IMR-90 (cell line): ENCODE results near the gene OR5AP2. TPM values are rescaled to one million over a fixed set of nuclear protein-coding genes. Genes with fewer than 3 reads are reported as not detected.

Experiments
- ATAC-seq: fragments of 200-7000 bp; cut with Tn5 transposase; 2 replicates; pipeline ENCODE4 v1.9.1; 2020; ENCODE audit warnings: low read depth, mild to moderate bottlenecking, moderate library complexity
- BruUV-seq: library from RNA; stranded (reverse); fragments of 400-500 nt; replicated peaks from 2 replicates; lab custom pipeline; 2021; lab: Mats Ljungman, UMichigan
- CTCF ChIA-PET: fragments of 300-600 bp; formaldehyde crosslinking; extraction: SDS; loops from one replicate; lab custom pipeline; 2021; ENCODE audit warnings: antibody characterized with exemption; lab: Yijun Ruan, JAX
- POLR2A ChIA-PET: fragments of 300-600 bp; sonication (Branson Sonifier 250); formaldehyde crosslinking; loops from one replicate; lab custom pipeline; 2022; ENCODE audit warnings: antibody characterized with exemption; ENCODE audit not compliant: unreplicated experiment; lab: Charles Lee
- DNase-seq: peaks from one replicate; pipeline ENCODE4 v3.0.0; 2013
- H2AFZ ChIP-seq: replicated peaks from 2 replicates; pipeline ENCODE3; 2013; ENCODE audit warnings: low read length, mild to moderate bottlenecking; ENCODE audit not compliant: poor library complexity
- H2AK5ac ChIP-seq: 2 replicates; pipeline ENCODE4 v1.6.1; 2013; ENCODE audit warnings: low read depth, low read length, inconsistent platforms
- H2AK9ac ChIP-seq: replicated peaks from 2 replicates; pipeline ENCODE3; 2013; ENCODE audit warnings: mild to moderate bottlenecking, low read depth, low read length, moderate library complexity; ENCODE audit not compliant: poor library complexity
- H2BK120ac ChIP-seq: 2 replicates; pipeline ENCODE4 v1.6.1; 2013; ENCODE audit warnings: low read depth, low read length, inconsistent platforms
- H2BK15ac ChIP-seq: 3 replicates; pipeline ENCODE4 v1.6.1; 2013; ENCODE audit warnings: low read depth, low read length, inconsistent platforms
- H2BK20ac ChIP-seq: 2 replicates; pipeline ENCODE4 v1.6.1; 2013; ENCODE audit warnings: low read depth, mild to moderate bottlenecking, inconsistent platforms, low read length, moderate library complexity
- H2BK5ac ChIP-seq: 2 replicates; pipeline ENCODE4 v1.6.1; 2013; ENCODE audit warnings: mild to moderate bottlenecking, low read depth, low read length, inconsistent platforms; ENCODE audit not compliant: poor library complexity, severe bottlenecking
- H3K14ac ChIP-seq: replicated peaks from 2 replicates; pipeline ENCODE4 v1.6.1; 2013; ENCODE audit warnings: low read depth, low read length, inconsistent platforms
- H3K18ac ChIP-seq: 2 replicates; pipeline ENCODE4 v1.6.1; 2013; ENCODE audit warnings: low read depth, low read length, control low read depth
- H3K23ac ChIP-seq: 2 replicates; pipeline ENCODE4 v1.6.1; 2013; ENCODE audit warnings: low read depth, low read length, inconsistent platforms
- H3K27ac ChIP-seq: 2 replicates; pipeline ENCODE4 v1.5.1; 2013; ENCODE audit warnings: mild to moderate bottlenecking, control low read depth, low read length; ENCODE audit not compliant: insufficient read depth
- H3K27me3 ChIP-seq: 2 replicates; pipeline ENCODE4 v1.6.1; 2013; ENCODE audit warnings: low read length; ENCODE audit not compliant: control insufficient read depth, insufficient read depth
- H3K36me3 ChIP-seq: 2 replicates; pipeline ENCODE4 v1.6.1; 2013; ENCODE audit warnings: low read length, mixed read lengths; ENCODE audit not compliant: control insufficient read depth, insufficient read depth
- H3K4ac ChIP-seq: 2 replicates; pipeline ENCODE4 v1.6.1; 2013; ENCODE audit warnings: low read depth, low read length, inconsistent platforms
- H3K4me1 ChIP-seq: 2 replicates; pipeline ENCODE4 v1.6.1; 2013; ENCODE audit warnings: low read length, mixed read lengths; ENCODE audit not compliant: control insufficient read depth, insufficient read depth
- H3K4me2 ChIP-seq: 2 replicates; pipeline ENCODE4 v1.6.1; 2013; ENCODE audit warnings: low read depth, mild to moderate bottlenecking, control low read depth, low read length, moderate library complexity
- H3K4me3 ChIP-seq: 2 replicates; pipeline ENCODE4 v1.5.1; 2013; ENCODE audit warnings: low read depth, mild to moderate bottlenecking, control low read depth, low read length, moderate library complexity; ENCODE audit not compliant: insufficient read depth
- H3K56ac ChIP-seq: 2 replicates; pipeline ENCODE4 v1.6.1; 2013; ENCODE audit warnings: low read length, inconsistent platforms; ENCODE audit not compliant: insufficient read depth; ENCODE audit errors: extremely low read depth
- H3K79me1 ChIP-seq, 2 experiments: 2 replicates each; pipeline ENCODE4 v1.6.1; 2013; ENCODE audit warnings: low read length in 2 of 2, inconsistent platforms in 1 of 2, low read depth in 1 of 2
- H3K9ac ChIP-seq: 2 replicates; pipeline ENCODE4 v1.6.1; 2013; ENCODE audit warnings: low read depth, low read length, control low read depth
- H3K9me1 ChIP-seq: 2 replicates; pipeline ENCODE4 v1.6.1; 2013; ENCODE audit warnings: low read length, inconsistent platforms; ENCODE audit not compliant: insufficient read depth
- H3K9me3 ChIP-seq: 2 replicates; pipeline ENCODE4 v1.6.1; 2013; ENCODE audit warnings: low read length; ENCODE audit not compliant: control insufficient read depth, insufficient read depth
- H4K20me1 ChIP-seq: 2 replicates; pipeline ENCODE4 v1.6.1; 2013; ENCODE audit warnings: low read length, inconsistent platforms; ENCODE audit not compliant: insufficient read depth
- H4K5ac ChIP-seq: 2 replicates; pipeline ENCODE4 v1.6.1; 2013; ENCODE audit warnings: mild to moderate bottlenecking, low read depth, low read length, control low read depth
- H4K8ac ChIP-seq, 2 experiments: 2 replicates each; pipeline ENCODE4 v1.6.1; 2013; ENCODE audit warnings: low read depth in 2 of 2, low read length in 2 of 2, control low read depth in 1 of 2, inconsistent platforms in 1 of 2
- H4K91ac ChIP-seq: 2 replicates; pipeline ENCODE4 v1.6.1; 2013; ENCODE audit warnings: low read depth, low read length, inconsistent platforms; ENCODE audit not compliant: insufficient read depth
- FOS ChIP-seq: fragments of 150-350 bp; IDR thresholded peaks from 2 replicates; pipeline ENCODE4 v1.6.1; 2016; ENCODE audit warnings: low read depth, low read length
- NFE2L2 ChIP-seq: fragments of 150-350 bp; IDR thresholded peaks from 2 replicates; pipeline ENCODE4 v1.6.1; 2016; ENCODE audit warnings: low read depth, mild to moderate bottlenecking, low read length
- POLR2A ChIP-seq: IDR thresholded peaks from 2 replicates; pipeline ENCODE4 v1.6.1; 2012; ENCODE audit warnings: mild to moderate bottlenecking, low read depth, low read length
- RCOR1 ChIP-seq: IDR thresholded peaks from 2 replicates; pipeline ENCODE4 v1.6.1; 2012; ENCODE audit warnings: mild to moderate bottlenecking, low read length, improper control_type of control experiment; ENCODE audit not compliant: insufficient replicate concordance
- RFX5 ChIP-seq: IDR thresholded peaks from 2 replicates; pipeline ENCODE4 v1.8.0; 2012; ENCODE audit warnings: low read depth, mild to moderate bottlenecking, low read length, moderate library complexity
- SMC3 ChIP-seq: fragments of 150-350 bp; IDR thresholded peaks from 2 replicates; pipeline ENCODE4 v1.6.1; 2016; ENCODE audit warnings: low read depth, mild to moderate bottlenecking, antibody characterized with exemption, low read length, moderate library complexity
- WGBS, 2 experiments: methylation state at CpG; one replicate each; pipeline versions ENCODE4 v1.1.5 to v1.1.7; 2013; ENCODE audit warnings: missing lambda C conversion rate in 2 of 2; ENCODE audit not compliant: insufficient read length in 1 of 2; ENCODE audit errors: extremely low coverage in 2 of 2; 5-methylcytosine and 5-hydroxymethylcytosine counted together
- dilution Hi-C: fragments of 300-500 bp; cut with HindIII; formaldehyde crosslinking; loops from one replicate; pipeline ENCODE4 v1.14.3; 2018; ENCODE audit warnings: low sequenced_read_pairs; ENCODE audit not compliant: unreplicated experiment
- in situ Hi-C: fragments of 300-500 bp; cut with MboI; formaldehyde crosslinking; loops from 3 replicates; pipeline ENCODE4 v1.14.3; 2019; ENCODE audit warnings: low sequenced_read_pairs, inconsistent platforms, mixed read lengths
- intact Hi-C: fragments of 100-400 bp; cut with micrococcal nuclease; formaldehyde crosslinking; loops from 2 replicates; pipeline ENCODE4 v1.10.0; 2022
- polyA plus RNA-seq, 3 experiments: library from polyadenylated mRNA; depleted of rRNA; stranded (reverse); fragments of >200 nt; gene quantifications; 2 replicates each; pipeline ENCODE4 v1.2.3, GENCODE V29; 2012; ENCODE audit warnings: low replicate concordance in 1 of 3
- total RNA-seq: library from RNA; depleted of rRNA; stranded (reverse); fragments of >200 nt; gene quantifications from 2 replicates; pipeline ENCODE4 v1.2.3, GENCODE V29; 2012
- TF ChIP-seq, protein P1 (sequence below): conservative IDR thresholded peaks from 2 replicates; pipeline ENCODE4 v1.5.1; 2012; ENCODE audit warnings: mild to moderate bottlenecking, low read depth, low read length, improper control_type of control experiment

The OR5AP2 gene
- total and polyA plus RNA-seq, 2 of the 4 experiments (the other 2 are of a cell fraction): not detected

DNA sequence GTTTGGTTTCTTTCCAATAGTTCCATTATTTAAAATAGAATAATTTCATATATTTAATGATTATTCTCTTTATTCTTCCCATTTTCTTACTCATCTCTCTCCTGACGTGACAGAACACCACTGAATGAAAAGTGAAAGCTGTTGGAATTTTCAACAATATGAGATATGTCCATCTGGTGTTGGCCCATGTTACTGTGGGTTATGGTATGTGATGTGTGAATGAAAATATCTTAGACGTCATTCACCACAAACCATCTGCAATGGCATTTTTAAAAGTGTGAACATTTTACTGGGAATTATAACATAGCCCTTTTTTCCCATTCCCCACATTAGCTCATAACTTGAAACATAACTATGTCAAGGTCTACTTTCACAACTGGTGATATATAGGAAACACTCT lies 16.3 kb downstream of the OR5AP2 start:
- Histone ChIP-seq H2AK5ac (no peak overlapping the region), H4K5ac (no peak overlapping the region), H3K4me3 (no peak overlapping the region), H4K20me1 (no peaks in the 10 kb centered on the region), H3K4ac (no peak overlapping the region), H3K27ac (no peak overlapping the region), H3K9ac (no peak overlapping the region), H3K56ac (no peak overlapping the region), H4K91ac (no peak overlapping the region), H4K8ac (no peak overlapping the region), H3K18ac (no peak overlapping the region), H3K14ac (no peak overlapping the region), H2AK9ac (no peak overlapping the region), H3K4me2 (no peak overlapping the region), H3K79me1 (no peaks in the 10 kb centered on the region), H2BK5ac (no peak overlapping the region), H2AFZ (no peak overlapping the region), H3K9me1 (no peaks in the 10 kb centered on the region), H3K36me3 (no peaks in the 10 kb centered on the region), H3K9me3 (peaks cover 2% of the 10 kb centered on the region; the same call in 1 of the 2 replicates), H3K23ac (no peak overlapping the region), H3K4me1 (no peaks in the 10 kb centered on the region), H2BK20ac (no peak overlapping the region), H2BK120ac (no peak overlapping the region), H2BK15ac (no peak overlapping the region), H3K27me3 (no peaks in the 10 kb centered on the region)
- intact Hi-C loops (no loop called here), dilution Hi-C loops (no loop called here), in situ Hi-C loops (no loop called here)
- no peak for DNase-seq
- ChIA-PET CTCF (no interaction called here), POLR2A (no interaction called here)
- WGBS, 2 experiments: no CpG with 5 or more reads among the region's 2 CpGs
- BruUV-seq: no TSS peak
- TF ChIP-seq, protein P1, sequence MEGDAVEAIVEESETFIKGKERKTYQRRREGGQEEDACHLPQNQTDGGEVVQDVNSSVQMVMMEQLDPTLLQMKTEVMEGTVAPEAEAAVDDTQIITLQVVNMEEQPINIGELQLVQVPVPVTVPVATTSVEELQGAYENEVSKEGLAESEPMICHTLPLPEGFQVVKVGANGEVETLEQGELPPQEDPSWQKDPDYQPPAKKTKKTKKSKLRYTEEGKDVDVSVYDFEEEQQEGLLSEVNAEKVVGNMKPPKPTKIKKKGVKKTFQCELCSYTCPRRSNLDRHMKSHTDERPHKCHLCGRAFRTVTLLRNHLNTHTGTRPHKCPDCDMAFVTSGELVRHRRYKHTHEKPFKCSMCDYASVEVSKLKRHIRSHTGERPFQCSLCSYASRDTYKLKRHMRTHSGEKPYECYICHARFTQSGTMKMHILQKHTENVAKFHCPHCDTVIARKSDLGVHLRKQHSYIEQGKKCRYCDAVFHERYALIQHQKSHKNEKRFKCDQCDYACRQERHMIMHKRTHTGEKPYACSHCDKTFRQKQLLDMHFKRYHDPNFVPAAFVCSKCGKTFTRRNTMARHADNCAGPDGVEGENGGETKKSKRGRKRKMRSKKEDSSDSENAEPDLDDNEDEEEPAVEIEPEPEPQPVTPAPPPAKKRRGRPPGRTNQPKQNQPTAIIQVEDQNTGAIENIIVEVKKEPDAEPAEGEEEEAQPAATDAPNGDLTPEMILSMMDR: no peak
- TF ChIP-seq POLR2A (no peak), RCOR1 (no peak), NFE2L2 (no peak), SMC3 (no peak), RFX5 (no peak), FOS (no peak)
- ATAC-seq: no peak
